Activated CD4-positive, alpha-beta T cell treated with anti-CD3 and anti-CD28 coated beads, Interleukin-2, amount 50 U/mL, for 16 hours (primary cell): ENCODE measurements around the gene ARHGAP45.

ENCODE experiments used
- DNase-seq: peaks from one replicate; pipeline ENCODE4 v3.0.0-alpha.2; 2020

ARHGAP45 gene

DNA sequence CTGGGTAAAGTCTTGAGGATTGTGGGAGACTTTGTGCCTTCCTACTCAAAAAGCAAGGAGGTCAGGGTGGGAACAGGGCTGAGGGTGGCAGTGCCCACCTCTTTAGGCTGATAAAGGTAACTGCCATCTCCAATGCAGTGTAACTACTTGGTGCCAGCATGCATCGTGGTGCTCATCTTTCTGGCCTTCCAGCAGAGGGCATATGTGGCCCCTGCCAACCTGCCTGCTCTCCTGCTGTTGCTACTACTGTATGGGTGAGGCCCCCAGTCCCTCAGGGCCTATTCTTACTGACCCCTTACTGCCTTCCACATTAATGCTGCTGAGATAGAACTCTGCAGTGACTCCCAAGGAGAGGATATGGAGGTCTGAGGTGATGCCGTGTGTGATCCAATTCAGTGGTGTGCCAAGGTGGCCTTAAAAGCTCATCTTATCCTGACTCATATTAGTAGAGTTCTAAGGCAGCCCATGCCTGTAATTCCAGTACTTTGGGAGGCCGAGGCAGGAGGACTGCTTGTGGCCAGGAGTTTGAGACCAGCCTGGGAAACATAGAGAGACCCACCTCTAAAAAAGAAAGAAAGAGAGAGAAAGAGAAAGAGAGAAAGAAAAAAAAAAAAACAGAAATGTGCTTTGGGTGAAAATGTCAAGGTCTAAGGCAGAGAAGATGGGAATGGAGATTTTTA is 9.7 kb upstream of the ARHGAP45 start:
- DNase-seq, result peak; percentile 48

DNA sequence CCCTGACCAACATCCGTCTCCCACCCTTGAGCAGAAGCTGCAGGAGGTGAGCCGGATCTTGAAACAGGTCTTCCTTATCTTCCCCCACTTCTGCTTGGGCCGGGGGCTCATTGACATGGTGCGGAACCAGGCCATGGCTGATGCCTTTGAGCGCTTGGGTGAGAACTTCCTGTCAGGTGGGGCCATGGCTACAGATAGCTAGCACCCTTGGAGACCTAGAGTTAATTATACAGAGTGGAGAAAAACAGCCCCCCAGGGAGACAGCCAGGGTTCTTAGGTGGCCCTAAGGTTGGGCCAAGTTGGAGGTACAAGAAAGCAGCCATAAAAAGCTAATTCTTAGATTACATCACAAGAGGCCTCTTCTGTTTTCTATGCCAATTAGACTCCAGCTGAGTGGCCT is 8.9 kb upstream of the ARHGAP45 start:
- DNase-seq, result no peak

DNA sequence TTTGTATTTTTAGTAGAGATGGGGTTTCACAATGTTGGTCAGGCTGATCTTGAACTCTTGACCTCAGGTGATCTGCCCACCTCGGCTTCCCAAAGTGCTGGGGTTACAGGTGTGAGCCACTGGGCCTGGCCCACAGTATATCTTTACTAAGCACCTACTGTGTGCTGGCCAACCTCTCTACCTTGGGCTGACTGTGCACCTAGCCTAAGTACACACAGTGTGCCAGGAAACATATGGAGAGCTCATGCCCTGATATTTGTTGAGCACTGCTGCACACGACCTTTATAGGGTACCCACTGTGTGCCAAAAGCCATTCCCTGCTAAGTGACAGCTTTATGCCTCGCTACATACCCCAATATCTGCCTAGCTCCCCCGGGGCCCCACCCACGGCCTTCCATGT is 6.3 kb upstream of the ARHGAP45 start:
- no peak for DNase-seq

DNA sequence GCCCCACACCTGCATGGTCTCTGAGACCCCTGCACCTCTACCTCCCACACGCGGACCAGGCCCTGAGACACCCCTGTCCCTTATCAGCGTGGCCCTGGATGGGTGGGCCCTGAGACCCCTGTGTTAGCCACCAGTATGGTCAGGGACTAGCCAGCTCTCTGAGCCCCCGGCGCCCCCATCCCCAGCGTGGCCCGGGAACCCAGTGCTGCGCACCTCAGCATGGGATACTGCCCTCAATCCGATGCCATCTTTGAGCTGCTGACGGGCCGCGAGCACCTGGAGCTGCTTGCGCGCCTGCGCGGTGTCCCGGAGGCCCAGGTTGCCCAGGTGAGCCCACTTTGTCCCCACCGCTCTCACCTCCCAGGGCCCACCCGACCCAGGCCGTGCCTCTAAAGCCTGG is 5.0 kb upstream of the ARHGAP45 start:
- no peak for DNase-seq

DNA sequence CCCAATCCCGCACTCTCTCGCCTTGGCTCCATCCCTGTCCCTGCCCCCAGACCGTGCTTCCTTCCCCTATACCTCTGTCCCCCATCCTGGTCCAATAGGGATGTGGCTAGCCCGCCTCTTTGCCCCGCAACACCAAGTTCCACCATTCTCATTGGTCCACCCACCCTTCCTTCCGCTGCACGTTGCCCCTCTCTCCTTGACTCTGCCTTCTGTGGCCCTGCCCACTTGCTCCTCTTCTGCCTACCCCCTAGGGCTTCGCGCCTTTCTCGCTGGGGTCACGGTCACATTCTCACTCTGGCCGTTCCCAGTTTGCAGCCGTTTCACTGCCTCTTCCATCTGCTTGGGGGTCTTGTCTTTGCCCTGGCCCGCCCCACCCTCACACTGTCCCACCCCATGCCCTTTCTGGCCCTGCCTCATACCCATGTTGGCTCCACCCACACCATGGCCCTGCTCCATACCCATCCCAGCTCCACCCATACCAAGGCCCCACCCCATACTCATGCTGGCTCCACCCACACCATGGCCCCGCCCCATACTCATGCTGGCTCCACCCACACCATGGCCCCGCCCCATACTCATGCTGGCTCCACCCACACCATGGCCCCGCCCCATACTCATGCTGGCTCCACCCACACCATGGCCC is 4.5 kb upstream of the ARHGAP45 start:
- peak; percentile 51 for DNase-seq

DNA sequence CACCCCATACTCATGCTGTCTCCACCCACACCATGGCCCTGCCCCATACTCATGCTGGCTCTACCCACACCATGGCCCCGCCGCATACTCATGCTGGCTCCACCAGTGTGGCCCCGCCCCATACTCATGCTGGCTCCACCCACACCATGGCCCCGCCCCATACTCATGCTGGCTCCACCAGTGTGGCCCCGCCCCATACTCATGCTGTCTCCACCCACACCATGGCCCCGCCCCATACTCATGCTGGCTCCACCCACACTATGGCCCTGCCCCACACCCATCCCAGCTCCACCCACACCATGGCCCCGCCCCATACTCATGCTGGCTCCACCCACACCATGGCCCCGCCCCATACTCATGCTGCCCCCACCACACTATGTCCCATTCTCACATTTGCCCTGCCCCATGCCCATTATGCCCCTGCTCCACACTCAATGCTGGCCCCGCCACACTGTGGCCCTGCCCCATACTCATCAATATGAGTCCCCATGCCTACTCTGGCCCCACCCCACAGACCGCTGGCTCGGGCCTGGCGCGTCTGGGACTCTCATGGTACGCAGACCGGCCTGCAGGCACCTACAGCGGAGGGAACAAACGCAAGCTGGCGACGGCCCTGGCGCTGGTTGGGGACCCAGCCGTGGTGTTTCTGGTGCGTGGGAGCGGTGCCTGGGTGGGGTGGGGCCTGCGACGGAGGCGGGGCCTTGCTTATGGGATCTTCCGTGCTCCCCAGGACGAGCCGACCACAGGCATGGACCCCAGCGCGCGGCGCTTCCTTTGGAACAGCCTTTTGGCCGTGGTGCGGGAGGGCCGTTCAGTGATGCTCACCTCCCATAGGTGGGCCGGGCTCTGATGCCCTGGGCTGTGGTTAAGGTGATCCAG is 3.7 kb upstream of the ARHGAP45 start:
- peak; percentile 70 for DNase-seq

DNA sequence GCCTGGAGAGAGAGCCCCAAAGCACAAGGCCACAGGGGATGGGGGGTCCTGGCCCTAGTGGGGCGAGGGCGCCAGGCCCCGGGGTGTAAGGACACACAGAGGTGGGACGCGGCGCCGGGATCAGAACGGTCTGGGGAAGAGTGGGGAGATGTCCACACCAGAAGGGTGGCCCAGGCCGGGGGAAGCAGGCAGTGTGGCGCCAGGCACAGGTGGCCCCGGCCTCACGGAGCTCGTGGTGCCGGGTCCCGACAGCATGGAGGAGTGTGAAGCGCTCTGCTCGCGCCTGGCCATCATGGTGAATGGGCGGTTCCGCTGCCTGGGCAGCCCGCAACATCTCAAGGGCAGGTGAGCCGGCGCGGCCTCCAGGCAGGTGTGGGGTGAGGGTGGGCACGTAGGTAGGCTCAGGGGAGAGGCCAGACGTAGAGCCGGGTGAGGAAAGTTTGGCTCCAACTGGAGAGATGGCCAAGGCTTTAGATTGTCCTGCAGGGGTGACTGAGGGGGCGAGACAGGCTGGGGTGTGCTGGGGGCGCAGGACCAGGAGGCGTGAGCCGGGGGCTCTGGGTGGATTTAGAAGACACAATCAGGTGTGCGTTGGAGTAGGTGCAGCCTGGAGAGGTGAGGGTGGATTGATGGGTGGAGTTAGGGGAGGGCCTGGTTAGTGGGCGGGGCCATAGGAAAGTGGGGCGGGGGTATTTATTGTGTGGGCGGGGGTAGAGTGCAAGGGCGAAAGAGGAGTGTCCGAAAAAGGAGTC is 2.9 kb upstream of the ARHGAP45 start:
- DNase-seq, result no peak

DNA sequence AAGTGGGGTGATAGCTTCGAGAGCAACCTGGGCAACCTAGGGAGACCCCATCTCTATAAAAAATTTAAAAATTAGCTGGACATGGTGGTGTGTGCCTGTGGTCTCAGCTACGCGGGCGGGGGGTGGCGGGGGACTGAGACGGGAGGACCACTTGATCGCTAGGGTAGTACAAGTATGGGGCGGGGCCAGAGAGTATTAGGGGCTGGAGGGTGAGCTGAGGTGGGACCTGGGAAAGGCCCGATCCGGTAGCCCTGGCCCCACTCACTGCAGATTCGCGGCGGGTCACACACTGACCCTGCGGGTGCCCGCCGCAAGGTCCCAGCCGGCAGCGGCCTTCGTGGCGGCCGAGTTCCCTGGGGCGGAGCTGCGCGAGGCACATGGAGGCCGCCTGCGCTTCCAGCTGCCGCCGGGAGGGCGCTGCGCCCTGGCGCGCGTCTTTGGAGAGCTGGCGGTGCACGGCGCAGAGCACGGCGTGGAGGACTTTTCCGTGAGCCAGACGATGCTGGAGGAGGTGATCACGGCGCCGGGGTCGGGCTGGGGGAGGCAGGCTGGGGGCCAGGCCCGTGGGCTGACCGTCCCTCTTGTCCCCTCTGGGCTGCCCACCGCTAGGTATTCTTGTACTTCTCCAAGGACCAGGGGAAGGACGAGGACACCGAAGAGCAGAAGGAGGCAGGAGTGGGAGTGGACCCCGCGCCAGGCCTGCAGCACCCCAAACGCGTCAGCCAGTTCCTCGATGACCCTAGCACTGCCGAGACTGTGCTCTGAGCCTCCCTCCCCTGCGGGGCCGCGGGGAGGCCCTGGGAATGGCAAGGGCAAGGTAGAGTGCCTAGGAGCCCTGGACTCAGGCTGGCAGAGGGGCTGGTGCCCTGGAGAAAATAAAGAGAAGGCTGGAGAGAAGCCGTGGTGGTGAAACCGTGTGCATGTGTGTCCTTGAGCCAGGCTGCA is 2.0 kb upstream of the ARHGAP45 start:
- peak; percentile 76 for DNase-seq

DNA sequence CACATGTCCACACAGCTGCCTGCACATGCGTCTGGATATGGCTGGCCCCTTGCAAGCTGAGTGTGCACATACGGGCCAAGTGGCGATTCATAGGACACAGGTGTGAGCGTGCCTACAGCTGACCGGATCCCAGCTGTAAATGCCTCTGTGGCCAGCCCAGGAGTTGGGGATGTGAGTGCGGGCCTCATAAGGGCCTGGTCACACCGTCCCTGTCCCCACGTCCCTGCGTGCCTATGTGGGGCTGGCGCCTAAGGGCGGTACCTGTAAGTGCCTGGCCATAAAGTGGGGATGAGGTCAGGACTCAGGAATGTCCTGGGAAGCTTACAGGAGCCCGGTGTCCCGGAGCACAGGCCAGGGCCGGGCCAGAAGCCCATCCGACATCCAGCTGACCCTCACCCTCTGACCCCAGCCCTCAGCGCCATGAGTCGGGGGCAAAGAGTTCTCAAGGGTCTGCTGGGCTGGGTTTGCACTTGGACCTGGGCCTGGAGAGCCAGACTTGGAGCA is 1.3 kb upstream of the ARHGAP45 start:
- DNase-seq, result no peak

DNA sequence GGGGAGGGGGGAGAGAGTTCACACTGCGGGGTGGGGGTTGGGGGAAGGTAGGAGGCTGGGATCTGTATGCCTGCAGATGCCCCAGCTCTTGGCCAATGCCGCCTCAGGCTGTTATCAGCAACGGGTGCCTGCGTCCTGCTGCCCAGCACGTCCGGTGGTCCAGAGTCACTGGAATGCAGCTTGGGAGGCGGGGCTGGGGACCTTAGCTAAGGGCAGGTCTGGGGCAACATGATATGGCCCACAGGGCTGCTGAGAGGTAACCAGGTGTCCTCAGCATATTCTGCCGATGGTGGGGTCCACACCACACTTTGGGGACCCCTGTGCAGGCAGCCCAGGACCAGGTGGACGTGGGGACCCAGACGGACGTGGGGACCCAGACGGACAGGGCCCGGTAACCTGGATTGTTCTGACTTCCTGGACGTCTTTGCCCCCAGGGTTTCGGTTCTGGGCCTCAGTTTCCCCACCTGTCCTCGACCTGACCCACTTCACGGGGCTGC is 668 bp upstream of the ARHGAP45 start:
- DNase-seq, result no peak

DNA sequence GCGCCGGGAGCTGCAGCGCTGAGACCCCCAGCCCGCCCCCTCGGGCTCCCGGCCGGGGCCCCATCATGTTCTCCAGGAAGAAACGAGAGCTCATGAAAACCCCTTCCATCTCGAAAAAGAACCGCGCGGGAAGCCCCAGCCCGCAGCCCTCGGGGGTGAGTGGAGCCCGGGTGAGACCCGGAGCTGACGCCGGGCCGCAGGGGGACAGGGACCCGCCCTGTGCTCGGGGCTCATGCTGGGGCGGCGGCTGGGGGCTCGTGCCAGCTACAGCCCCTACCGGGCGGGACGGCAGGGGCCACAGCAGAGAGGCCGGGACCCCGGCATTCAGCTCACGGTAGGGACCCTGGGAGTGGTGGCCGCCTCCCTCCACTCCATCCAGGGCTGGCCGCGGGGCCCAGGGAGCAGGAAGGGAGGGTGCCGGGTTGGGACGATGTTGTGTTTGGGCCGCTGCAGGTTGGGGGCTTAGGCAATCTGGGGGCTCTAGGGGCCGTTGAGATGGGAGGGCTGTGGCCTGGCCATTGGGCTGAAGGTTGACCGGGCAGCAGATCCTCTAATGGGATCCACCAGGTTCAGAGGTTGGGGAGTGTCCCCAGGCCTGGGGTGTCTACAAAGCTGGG is 482 bp downstream of the ARHGAP45 start:
- DNase-seq, result no peak

DNA sequence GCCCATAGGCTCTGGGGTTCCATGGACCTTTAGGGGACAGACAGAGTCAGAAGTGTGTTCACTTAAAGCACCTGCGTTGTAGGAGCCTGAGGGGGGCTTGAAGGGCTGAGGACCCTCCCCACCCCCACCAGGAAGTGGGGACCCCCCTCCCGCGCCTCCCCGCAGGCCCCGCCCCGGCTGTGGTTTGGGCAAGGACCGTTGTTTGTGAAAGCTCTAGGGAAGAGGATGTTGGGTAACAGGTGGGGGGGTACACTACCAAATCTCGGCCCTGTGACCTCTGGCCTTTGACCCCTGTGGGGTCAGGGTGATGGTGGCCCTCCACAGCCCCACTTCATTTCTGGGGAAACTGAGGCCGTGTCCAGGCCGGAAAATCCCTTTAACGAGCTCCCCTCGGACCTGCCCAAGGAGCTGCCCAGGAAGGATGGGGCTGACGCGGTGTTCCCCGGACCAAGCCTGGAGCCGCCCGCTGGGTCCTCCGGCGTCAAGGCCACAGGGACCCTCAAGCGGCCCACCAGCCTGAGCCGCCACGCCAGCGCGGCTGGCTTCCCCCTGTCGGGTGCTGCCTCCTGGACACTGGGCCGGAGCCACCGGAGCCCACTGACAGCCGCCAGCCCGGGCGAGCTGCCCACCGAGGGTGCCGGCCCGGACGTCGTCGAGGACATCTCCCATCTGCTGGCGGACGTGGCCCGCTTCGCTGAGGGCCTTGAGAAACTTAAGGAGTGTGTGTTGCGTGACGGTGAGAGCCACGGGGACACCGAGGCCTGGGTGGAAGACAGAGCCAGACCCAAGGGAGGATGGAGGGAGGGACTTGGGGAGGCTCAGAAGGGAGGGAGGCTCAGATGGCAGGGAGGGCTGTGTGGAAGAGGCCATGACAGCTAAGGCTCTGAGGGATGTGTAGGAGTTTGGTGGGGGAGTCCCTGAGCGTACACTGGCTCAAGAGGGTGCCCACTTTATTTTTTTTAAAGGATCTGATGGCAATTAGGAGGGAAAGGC is 1.3 kb downstream of the ARHGAP45 start:
- DNase-seq, result peak; percentile 83

DNA sequence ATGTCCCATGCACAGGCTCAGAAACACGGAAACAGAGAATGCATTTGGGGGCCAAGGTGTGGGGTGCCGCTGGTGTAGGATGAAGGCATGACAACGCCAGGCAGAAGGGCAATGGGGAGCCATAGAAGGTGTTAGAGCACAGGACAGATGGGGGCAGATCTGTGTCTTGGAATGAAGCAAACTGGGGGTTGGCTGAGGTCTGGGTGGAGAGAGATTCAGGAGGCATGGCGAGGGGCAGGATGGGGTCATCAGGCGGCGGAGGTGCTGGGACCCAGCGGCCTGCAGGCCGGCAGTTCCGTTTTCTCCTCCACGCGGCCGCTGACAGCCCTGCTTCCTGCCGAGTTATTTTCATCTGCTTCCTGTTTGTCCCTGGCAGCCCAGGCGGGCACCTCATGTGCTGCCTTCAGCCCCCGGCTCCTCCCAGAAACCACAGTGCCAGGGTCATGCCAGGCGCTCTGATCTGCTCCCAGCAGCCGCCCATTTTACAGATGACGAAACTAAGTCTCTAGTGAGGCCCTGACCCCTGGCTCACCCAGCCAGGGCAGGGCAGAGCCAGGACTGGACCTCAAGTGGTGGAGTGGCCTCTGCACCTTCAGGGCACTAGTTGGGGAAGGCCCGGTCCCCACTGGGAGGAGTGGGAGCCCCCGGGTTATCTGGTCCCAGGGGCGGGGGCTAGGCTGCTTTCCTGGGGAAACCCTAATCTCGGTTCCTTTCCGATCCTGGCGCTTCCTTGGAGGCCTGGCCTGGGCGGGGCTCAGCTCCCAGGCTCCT is 2.2 kb downstream of the ARHGAP45 start:
- DNase-seq, result peak; percentile 89

DNA sequence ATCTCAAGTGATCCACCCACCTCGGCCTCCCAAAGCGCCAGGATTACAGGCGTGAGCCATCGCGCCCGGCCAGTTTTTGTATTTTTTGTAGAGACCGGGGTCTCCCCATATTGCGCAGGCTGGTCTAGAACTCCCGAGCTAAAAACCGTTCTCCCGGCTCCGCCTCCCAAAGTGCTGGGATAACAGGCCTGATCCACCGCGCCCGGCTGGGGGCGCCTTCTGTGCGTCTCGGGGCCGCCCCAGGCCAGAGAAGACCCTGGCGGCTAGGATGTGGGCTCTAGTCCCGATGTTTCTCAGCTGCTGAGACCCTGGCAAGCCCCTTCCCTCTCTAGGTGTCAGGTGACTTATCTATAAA is 3.6 kb downstream of the ARHGAP45 start:
- DNase-seq, result no peak

DNA sequence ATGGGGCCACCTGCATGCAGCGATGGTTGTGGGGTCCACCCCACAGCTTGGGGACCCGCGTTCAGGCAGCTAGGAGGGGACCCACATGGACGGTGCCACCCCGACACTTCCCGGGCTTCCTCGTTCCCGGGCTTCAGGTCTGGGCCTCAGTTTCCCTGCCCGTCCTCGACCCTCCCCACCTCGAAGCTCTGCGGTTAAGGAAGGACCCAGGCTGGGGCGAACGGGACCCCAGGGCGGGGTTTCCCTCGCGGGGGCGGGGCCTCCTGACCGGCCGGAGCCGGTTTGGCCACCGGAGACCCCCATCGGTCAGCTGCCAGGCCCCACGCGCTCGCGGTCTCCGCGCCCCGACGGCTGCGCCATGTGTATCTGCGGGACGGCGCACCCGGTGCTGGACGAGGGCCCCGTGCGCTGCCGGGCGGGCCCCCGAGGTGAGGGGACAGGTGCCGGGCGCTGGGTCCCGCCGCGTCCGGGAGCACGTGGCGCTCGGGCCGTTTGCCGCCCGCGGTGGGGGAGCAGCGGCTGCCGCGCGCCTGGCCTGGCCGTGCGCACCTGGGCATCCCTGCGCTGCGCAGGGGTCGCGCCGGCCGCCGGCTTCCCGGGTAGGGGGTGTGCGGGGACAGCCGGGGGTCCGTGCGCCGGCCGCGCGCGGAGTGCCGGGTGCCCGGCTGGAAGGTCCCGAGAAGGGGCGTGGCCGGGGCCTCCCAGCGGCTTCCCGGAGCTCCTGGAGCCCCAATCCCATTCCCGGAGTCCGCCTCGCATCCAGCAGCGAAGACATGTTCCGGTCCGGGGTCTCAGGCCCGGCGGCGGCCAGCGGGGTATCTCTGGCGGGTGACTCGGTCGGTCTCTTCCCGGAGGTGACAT is 4.2 kb downstream of the ARHGAP45 start:
- DNase-seq, result no peak

DNA sequence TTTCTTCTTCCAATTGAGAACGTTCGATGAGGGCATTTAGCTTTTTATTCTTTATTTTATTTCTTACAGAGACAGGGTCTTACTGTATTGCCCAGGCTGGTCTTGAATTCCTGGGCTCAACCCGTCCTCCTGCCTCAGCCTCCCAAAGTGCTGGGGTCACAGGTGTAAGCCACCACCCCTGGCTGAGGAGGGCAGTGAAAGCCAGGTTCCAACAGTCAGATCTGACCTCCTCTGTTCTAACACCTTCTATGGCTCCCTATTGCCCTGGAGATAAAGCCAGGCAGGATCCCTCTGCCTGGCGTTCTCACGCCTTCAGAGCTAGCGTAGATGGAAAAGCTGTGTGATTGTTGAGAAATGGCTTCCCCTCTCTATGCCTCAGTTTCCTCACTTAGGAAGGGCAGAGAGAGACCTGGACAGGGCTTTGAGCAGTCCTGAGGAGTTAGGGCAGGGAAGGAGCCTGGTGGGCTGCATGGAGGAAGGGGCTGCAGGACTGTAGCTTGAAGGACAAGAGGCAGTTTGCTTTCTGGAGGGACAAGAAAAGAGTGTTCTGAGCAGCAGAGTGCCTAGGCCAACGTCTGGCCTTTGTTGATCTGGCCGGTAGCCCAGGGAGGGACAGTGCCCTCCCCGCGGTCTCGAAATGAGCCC is 5.5 kb downstream of the ARHGAP45 start:
- DNase-seq, result no peak
